Measurements from ENCODE around the gene CMTM6. TPM values are rescaled to one million over a fixed set of nuclear protein-coding genes. Genes with fewer than 3 reads are reported as not detected.
"Not testable (repeated sequence)": the region's sequence is repeated elsewhere in the genome, so short reads cannot be mapped to it uniquely, and the experiment has no call there.

Gene CMTM6
- total RNA-seq, 1 donor from 2014 or later: 51.2 TPM

DNA sequence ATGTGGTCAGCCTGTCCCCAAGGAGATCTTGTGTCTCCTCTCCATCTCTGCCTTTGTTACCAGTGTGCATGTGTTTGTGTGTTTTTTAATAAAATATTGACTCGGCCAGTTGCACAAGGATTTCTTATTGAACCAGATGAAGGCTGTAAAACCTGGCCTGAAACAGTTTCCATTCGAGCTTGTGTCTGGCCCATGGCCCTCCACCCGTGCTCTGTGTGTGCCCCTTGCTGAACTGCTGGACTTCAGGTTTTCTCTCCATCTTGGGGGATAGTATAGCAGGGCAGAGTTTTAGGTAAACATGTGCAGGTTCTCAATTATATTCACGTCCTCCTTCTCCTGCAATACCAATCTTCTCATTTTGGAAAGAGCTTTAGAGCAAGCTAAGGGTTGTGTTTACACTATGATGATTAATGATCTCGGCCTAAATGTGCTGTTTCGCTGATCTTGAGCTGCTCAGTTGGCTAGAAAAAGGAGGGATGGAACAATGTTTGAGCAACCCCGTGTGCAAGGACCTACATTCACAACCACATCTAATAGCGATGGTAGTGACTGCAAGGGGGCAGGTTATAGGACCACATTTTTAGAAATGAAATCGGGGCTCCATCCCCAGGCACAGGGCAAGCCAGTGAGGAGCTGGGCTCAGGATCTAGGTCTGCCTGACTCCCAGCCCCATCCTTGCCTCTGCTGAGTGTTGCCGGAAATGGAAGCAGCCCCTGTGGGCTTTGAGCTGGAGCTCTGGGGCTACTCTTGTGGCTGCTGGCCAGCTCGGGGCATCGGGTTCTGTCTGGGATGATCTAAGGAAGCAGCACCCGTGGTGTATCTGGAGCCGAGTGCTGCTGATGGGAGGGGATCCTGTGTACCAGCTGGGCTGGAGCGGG, 47.7 kb downstream of the CMTM6 start:
- ATAC-seq (no peak), DNase-seq (ENCODE audit: low spot score) (no peak)
- intact Hi-C loops (cut with DNase I): no loop called here

DNA sequence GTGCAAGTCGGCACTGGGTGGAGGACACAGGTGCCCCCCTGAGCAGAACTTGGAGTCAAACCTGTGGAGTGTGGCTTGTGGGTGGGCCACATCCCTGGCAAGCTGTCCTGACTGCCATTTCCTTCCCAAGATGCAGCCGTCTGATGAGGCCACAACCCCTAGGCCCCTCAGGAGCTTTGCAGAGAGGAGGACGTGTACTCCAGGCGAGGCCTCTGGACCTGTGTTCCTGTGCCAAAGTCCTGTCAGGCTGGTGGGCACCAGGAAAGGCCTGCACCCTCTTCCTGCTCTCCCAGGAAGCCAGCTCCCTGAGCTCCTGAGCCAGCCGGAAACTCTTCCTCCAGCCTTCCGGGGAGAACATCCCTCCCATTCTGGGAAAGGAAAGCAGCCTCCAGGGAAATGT, 48.5 kb downstream of the CMTM6 start:
- no peak for DNase-seq (ENCODE audit: low spot score)
- intact Hi-C loops (cut with DNase I): no loop called here

DNA sequence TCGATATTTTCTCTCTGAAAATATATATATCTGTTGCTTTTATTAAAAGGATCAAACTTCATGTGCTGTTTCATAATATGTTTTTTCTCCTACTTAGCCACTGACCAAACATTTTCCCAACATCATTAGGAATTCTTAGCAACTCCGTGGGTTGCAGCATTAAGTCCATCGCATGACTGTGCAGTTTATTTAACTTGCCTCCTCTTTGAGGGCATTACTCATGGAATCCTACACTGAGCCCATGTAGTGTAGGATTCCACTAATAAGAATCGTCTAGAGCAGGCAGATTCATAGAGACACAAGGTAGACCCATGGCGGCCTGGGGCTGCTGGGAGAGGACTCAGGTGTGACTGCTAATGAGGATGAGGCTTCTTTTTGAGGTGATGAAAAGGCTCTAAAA, 49.3 kb downstream of the CMTM6 start:
- ATAC-seq: no peak
- intact Hi-C loops (cut with DNase I): no loop called here
- no peak for DNase-seq (ENCODE audit: low spot score)

More for the DNA sequence above, 48.5 kb downstream of the CMTM6 start:
- ATAC-seq: no peak

DNA sequence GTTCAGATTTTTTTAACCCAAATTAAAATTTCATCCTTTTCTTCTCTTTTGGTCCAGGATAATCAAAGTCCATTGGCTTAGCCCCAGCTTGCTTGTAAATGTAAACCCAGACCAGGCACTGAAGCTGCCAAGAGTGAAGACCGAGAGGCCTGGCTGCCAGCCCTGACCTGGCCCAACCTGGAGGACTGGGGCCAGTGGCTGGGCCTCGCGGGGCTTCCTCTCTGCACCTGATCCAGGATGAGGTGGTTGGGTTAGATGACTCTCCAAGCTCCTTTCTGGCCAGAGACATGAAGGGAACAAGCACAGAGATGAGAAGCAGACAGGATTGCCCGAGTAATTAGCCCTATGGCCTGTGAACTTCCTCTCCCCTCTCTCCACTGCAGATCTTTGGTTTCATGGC, 50.6 kb downstream of the CMTM6 start:
- intact Hi-C loops (cut with DNase I): no loop called here
- ATAC-seq (no peak), DNase-seq (ENCODE audit: low spot score) (no peak)

DNA sequence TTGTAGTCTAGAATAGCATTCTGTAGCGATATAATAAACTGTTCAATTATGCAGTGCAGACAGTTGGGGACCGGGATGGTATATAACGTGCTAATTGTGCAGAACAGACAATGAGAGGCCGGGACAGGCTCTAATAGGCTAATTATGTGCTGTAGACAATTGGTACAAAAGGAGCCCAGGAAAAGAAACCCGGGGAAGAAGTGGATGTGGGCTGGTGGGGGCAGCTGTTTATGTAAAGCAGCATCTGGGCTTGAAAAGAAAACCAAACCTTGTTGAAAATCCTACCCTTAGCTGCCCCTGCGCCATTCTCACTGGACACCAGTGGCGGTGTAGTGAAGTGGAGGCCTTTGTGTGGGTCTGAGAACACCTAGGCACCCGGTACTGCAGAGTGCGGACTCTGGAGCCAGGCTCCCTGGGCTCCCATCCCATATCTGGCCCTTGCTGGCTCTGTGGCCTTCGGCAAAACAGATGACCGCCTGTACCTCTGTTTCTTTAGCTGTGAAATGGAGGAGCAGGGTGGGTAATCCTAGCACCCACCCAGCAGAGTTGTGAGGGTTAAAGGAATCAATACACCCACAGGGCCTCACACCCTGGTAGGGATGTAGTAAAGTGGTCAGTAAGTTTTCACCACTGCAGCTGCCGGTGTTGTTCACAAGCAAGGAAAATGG, 51.5 kb downstream of the CMTM6 start:
- ATAC-seq (no peak), DNase-seq (ENCODE audit: low spot score) (no peak)
- intact Hi-C loops (cut with DNase I): no loop called here

DNA sequence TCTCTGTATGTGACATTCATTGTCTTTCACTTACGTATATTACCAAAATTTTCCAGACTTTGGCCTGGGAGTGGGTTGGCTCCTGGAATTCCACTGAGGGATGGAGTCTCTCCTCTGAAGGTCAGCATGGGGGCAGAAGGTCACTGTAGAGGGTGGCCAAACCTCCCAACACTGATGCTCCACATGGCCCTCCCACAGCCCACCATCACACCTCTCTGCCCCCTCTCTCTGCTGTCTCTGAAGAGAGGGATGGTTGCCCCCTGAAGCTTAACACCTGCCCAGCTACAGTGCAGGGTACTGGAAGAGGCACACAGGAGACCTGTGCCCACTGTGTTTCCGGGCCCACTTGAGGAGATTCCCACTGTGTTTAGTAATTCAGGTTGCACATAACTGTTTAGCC, 52.2 kb downstream of the CMTM6 start:
- intact Hi-C loops (cut with DNase I): no loop called here
- ATAC-seq (no peak), DNase-seq (ENCODE audit: low spot score) (no peak)

DNA sequence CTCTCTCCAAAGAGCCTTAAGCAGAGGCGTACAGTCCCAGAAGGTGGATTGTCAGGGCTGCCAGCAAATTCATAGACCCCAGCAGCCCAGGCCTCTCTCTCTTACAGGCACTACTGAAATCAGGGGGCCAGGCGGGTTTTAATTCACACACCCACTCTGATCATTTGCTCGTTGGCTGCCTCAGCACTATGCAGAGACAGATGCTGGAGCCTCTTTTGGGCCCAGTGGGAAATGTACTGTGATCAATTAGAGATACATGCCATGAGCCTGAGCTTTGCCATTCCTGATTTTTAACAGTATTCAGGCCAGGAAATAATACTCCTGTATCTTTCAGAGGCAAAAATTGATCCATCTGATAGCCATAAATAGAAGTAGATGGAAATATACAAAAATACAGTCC, 53.0 kb downstream of the CMTM6 start:
- DNase-seq (ENCODE audit: low spot score): no peak
- intact Hi-C loops (cut with DNase I): no loop called here
- no peak for ATAC-seq

DNA sequence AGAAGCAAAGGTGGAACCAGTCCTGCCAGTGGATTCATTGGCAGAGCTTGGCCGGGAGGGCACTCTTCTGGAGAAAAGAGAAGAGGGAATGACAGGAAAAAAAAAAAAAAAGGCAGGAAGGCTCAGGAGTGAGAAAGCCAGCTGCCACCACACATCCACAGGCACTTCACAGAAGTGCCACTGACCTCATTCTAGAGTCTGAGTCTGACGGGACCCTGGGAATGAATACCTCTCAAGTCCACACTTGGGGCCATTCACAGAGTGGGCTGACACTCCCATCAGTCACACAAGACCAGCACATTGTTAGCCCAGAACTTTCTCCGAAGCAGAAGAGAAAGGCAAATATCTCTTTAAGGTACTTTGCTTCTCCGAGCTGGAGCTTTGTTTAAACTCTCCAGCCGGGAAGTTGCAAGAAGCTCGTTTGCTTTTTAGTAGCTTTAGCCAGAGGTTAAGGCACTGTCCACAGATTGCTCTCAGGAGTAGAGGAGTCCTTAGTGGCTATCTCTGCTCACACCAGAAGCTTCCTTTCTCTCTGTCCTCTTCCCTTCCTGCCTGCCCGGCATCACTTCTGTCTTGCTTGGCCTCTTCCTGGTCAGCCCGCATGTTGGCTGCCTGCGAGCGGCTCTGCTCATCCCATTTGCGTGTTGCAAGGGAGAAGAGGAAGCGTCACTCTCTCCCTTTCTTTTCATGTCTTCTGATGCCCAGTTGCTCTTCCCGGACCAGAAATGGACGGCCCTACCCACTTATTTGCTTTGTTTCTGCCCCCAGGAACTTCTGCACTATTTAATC, 53.8 kb downstream of the CMTM6 start:
- no peak for DNase-seq (ENCODE audit: low spot score)
- intact Hi-C loops (cut with DNase I): no loop called here
- peak; percentile 22 for ATAC-seq

DNA sequence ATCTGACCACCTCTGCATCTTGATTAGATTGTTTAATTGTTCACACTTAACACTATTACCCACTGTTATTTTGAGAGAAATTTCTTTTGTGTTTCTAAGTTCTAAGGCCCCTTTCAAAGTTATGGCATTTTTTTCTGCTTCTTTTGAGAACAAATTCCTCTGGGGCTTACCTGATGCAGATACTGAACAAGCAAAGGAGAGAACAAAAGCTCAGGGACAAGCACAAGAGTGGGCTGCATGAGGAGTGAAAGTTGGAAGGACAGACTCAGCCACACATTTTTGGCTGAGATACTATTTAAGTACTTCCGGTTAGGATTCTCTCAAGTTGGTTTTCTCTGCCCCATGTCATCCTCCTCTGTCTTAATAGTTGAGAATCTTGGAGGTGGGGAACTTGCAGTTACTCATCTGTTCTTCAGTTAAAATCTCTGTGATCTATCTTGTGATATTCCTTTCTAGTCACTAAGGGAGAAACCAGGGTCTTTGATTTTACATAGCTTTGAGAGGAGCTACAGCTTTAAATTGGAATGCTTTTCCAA, 54.7 kb downstream of the CMTM6 start:
- DNase-seq (ENCODE audit: low spot score) (no peak), ATAC-seq (no peak)
- intact Hi-C loops (cut with DNase I): no loop called here

DNA sequence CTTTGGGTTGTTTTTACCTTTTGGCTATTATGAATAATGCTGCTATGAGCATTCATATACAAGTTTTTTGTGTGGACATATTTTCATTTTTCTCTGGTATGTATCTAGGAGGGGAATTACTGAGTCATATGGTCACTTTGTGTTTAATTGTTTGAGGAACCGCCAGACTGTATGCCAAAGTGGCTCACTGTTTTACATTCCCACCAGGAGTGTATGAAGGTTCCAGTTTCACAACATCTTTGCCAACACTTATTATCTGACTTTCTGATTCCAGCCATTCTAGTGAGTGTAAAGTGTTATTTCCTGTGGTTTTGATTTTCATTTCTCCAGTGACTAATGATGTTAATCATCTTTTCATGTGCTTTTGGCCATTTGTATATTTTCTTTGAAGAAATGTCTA, 59.2 kb downstream of the CMTM6 start:
- ATAC-seq (no peak), DNase-seq (ENCODE audit: low spot score) (no peak)
- intact Hi-C loops (cut with DNase I): no loop called here

DNA sequence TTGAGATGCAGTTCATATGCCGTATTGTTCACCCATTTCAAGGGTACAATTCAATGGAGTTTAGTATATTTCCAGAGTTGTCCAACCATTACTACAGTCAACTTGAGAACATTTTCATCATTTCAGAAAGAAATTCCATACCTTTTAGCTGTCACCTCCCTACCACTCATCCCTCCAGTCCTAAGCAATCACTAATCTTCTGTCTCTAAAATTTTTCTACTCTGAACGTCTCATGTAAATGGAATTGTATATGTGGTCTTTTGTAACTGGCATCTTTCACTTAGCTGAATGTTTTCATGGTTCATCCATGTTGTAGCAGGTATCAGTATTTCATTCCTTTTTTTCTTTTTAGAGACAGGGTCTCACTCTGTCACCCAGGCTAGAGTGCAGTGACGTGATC, 59.9 kb downstream of the CMTM6 start:
- DNase-seq (ENCODE audit: low spot score): no peak
- no peak for ATAC-seq
- intact Hi-C loops (cut with DNase I): no loop called here

DNA sequence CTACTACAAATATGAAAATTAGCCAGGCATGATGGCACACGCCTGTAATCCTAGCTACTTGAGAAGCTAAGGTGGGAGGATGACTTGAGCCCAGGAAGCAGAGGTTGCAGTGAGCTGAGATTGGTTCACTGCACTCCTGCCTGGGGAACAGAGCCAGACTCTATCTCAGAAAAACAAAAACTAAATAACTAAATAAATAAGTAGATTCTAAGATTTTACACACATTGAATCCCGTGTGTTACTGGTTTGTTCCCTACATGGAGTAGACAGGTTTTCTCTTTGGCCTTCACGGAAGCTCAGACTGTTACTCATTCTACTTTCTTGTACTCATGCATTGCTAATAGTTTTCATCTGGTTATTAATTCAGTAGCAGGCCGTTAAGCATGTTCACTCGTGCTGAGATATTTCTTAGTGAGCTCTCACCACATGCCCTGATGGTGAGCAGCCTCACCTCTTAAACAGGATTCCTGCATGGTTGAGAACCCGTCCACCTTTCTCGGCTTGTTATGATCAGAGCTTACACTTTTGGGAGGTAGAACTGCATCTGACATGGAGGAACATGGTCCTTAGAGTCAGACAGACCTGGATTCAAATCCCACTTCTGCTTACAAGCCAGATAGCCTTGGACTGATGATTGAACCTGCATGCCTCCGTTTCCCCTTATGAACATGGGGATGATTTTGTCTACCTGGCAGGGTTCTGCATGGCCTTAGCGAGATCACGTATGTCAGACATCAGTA, 61.9 kb downstream of the CMTM6 start:
- intact Hi-C loops (cut with DNase I): no loop called here
- DNase-seq (ENCODE audit: low spot score): no peak
- ATAC-seq: no peak

DNA sequence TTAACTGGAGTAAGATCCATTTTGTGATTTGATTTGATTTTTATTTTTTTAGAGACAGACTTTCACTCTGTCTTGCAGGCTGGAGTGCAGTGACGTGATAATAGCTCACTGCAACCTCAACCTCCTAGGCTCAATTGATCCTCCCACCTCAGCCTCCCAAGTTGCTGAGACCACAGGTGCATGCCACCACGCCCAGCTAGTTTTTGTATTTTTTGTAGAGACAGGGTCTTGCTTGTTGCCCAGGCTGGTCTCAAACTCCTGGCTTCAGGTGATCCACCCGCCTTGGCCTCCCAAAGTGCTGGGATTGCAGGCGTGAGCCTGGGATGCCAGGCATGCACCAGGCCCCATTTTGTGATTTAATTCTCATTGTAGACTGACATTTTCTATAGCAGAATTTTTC, 63.2 kb downstream of the CMTM6 start:
- ATAC-seq; intact Hi-C loops (cut with DNase I); DNase-seq (ENCODE audit: low spot score): not testable (repeated sequence)

DNA sequence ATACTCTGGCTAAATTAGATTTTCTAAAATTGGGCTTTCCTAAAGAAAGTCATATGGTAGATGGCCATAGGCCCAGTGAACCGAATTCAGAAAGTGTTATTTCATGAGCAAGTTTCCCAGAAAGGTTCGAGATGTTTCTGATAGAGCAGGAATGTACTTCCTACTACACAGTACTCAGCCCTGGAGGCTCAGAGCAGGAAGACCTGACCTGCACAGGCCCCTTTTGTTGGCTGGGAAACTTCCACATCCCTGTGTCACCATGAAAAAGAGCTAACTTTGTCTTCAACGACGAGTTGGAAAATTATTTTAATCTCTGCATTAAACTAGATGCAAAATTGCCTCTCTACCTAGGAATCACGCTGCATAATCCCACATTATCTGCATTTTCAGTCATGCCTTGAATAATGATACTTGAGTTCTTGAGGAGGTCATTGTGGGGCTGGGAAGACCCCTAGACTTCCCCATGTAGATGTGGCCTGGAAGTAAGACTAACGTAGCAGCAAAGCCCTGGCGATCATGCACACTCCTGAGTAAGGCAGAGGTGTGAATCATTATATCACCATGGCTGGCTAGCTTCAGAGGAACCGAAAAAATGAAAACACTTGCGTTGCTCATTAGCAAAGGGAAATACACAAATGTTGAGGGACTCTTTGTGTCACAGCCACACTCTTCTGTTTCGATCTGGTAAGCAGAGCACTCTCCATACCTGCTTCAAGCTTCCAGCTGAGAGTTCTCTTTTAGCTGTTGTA, 63.9 kb downstream of the CMTM6 start:
- ATAC-seq: no peak
- no peak for DNase-seq (ENCODE audit: low spot score)

DNA sequence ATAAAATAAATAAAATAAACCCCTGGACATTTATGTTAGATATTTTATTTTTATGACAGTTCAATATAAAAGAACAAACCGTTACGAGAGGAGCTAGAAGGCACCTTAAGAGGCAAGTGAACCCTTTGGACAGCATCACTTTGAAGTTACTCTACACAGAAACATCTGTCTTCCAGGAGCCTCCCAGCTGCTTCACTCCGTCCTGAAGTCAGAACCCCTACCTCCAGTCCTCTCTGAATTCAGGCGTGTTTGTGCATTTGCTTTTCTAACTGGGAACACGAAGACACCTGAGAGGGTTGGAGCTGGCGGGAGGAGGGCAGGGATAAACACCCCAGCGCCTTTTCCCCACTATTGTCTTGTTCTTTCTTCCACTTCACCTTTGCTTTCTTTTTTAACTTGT, 64.8 kb downstream of the CMTM6 start:
- ATAC-seq (no peak), DNase-seq (ENCODE audit: low spot score) (no peak)
- intact Hi-C loops (cut with DNase I): no loop called here

More for the DNA sequence above, 63.9 kb downstream of the CMTM6 start:
- intact Hi-C loops (cut with DNase I): no loop called here

DNA sequence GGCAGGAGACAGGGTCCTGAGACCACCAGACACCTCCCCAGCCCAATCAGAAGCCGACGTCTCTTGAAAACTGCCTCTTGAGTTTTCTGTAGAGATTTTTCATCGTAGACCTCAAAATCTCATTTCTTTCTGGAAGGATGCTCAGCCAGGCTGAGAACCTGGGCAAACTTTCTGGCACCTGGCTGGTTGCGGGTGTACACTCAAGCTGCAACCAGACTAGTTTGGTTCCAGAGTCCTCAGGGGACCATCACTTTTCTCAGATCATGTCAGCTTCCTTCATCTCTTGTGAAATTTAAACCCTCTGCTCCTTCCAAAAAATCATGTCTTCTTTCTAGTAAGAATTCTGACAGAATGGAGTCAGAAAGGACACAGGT, 65.8 kb downstream of the CMTM6 start:
- DNase-seq (ENCODE audit: low spot score): no peak
- intact Hi-C loops (cut with DNase I): no loop called here
- ATAC-seq: no peak

DNA sequence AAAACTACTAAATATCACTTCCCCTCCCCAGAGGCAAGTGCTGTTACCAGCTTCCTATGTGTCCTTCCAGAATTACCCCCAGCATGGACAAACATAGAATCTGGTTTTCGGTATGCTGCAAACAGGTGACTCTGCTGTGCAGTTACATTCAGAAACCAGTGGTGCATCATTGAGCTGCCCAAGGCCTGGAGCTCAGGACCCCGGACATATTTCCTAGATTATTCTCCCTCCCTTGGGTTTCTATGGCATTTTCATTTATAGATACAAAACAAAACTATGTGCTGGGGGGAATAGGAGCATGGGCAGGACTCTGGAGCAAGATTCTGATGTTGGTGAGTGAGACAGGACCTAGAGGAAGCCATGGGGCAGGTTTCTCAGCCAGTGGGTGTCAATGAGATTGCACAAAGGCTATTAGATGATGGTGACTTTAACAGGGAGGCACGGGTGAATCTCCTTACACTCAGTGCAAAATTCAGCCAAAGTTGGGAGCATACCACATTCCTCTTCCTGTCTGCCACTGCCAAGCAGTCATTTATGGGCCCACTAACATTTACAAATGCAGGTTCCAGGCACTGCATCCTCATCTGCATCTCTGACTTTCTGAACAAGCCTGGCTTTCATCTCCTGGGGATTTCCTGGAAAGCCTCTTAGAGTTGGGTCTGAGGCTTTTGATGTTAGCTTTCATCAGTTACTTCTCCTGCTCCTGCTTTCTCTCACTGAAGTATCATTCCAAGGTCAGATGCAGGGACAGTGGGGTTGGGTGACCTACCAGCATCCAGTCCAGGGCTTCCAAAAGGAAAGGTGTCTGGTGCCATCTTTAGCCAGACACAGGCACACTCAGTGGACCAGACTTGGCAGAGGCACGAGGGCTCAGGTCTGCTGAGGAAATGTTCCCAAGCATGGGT, 66.5 kb downstream of the CMTM6 start:
- intact Hi-C loops (cut with DNase I): no loop called here
- DNase-seq (ENCODE audit: low spot score): no peak
- no peak for ATAC-seq
